Large intestine (tissue), 3 donors: ENCODE measurements around the gene MRPS16. TPM values are rescaled to one million over a fixed set of nuclear protein-coding genes. Genes with fewer than 3 reads are reported as not detected.

ENCODE experiments used
- DNase-seq, 2 donors: peaks; one replicate each; pipeline versions ENCODE4 v3.0.0 to v3.0.0-alpha.2; 2013
- H3K27ac ChIP-seq: one replicate; pipeline ENCODE4 v1.5.1; 2013; ENCODE audit warnings: low read length
- H3K27me3 ChIP-seq: 2 replicates; pipeline ENCODE4 v1.6.1; 2013; ENCODE audit warnings: low read length; ENCODE audit not compliant: control insufficient read depth, insufficient read depth
- H3K36me3 ChIP-seq: 2 replicates; pipeline ENCODE4 v1.6.1; 2013; ENCODE audit warnings: low read length; ENCODE audit not compliant: control insufficient read depth, insufficient read depth
- H3K4me1 ChIP-seq: one replicate; pipeline ENCODE4 v1.6.1; 2013; ENCODE audit warnings: low read length; ENCODE audit not compliant: control insufficient read depth, insufficient read depth
- H3K4me3 ChIP-seq: one replicate; pipeline ENCODE4 v1.5.1; 2013; ENCODE audit warnings: low read length
- H3K9me3 ChIP-seq: one replicate; pipeline ENCODE4 v1.6.1; 2013; ENCODE audit warnings: mild to moderate bottlenecking, low read depth, low read length, moderate library complexity; ENCODE audit not compliant: control insufficient read depth
- WGBS: methylation state at CpG from one replicate; pipeline ENCODE4 v1.1.5; 2013; ENCODE audit warnings: low lambda C conversion rate; ENCODE audit not compliant: insufficient coverage; 5-methylcytosine and 5-hydroxymethylcytosine counted together
- polyA plus RNA-seq: library from polyadenylated mRNA; unstranded; fragments of 120-200 nt; gene quantifications from one replicate; pipeline ENCODE4 v1.2.1, GENCODE V29; 2013

Gene MRPS16
- polyA plus RNA-seq, 1 donor: 77.1 TPM

- Histone ChIP-seq H3K4me1 (peaks cover 3% of the 10 kb centered on the region), H3K27me3 (no peaks in the 10 kb centered on the region), H3K36me3 (peaks cover 22% of the 10 kb centered on the region), H3K27ac (no peak overlapping the region), H3K4me3 (no peak overlapping the region), H3K9me3 (no peaks in the 10 kb centered on the region)
- DNase-seq: no peak
- 100% methylated on average over 1 of the region's 1 CpG for WGBS
These were observed 31.5 kb downstream of the MRPS16 start for GRCh38 chr10:73220989-73221388.

- no peak overlapping the region for H3K27ac ChIP-seq
- DNase-seq: no peak
- peaks cover 22% of the 10 kb centered on the region for H3K36me3 ChIP-seq
- no peak overlapping the region for H3K4me3 ChIP-seq
- H3K9me3 ChIP-seq: no peaks in the 10 kb centered on the region
- H3K27me3 ChIP-seq: no peaks in the 10 kb centered on the region
- H3K4me1 ChIP-seq: peaks cover 3% of the 10 kb centered on the region
These were observed 33.1 kb downstream of the MRPS16 start for GRCh38 chr10:73219384-73219783.

- Histone ChIP-seq H3K27me3 (no peaks in the 10 kb centered on the region), H3K4me3 (no peak overlapping the region), H3K27ac (no peak overlapping the region), H3K4me1 (peaks cover 3% of the 10 kb centered on the region), H3K36me3 (peaks cover 22% of the 10 kb centered on the region), H3K9me3 (no peaks in the 10 kb centered on the region)
- WGBS: 86% methylated on average over 2 of the region's 2 CpGs
- peak; percentile 4 to 5 for DNase-seq
These were observed 33.8 kb downstream of the MRPS16 start for GRCh38 chr10:73218431-73219191.

GRCh38 chr10:73217628-73218027 lies 34.8 kb downstream of the MRPS16 start:
- Histone ChIP-seq H3K27me3 (no peaks in the 10 kb centered on the region), H3K4me1 (peaks cover 3% of the 10 kb centered on the region), H3K4me3 (no peak overlapping the region), H3K27ac (no peak overlapping the region), H3K36me3 (peaks cover 22% of the 10 kb centered on the region), H3K9me3 (no peaks in the 10 kb centered on the region)
- no CpG with 5 or more reads among the region's 2 CpGs for WGBS
- DNase-seq: no peak

- Histone ChIP-seq H3K27me3 (no peaks in the 10 kb centered on the region), H3K4me1 (no peaks in the 10 kb centered on the region), H3K27ac (no peak overlapping the region), H3K4me3 (no peak overlapping the region), H3K9me3 (no peaks in the 10 kb centered on the region), H3K36me3 (peaks cover 26% of the 10 kb centered on the region)
- whole genome bisulfite sequencing: 100% methylated on average over 1 of the region's 1 CpG
- DNase-seq: no peak
These were observed 36.7 kb downstream of the MRPS16 start for GRCh38 chr10:73215749-73216148.

- H3K4me1 ChIP-seq: no peaks in the 10 kb centered on the region
- H3K36me3 ChIP-seq: peaks cover 6% of the 10 kb centered on the region
- H3K27me3 ChIP-seq: no peaks in the 10 kb centered on the region
- no peak for DNase-seq
- no peak overlapping the region for H3K4me3 ChIP-seq
- peaks cover 3% of the 10 kb centered on the region for H3K9me3 ChIP-seq
- no peak overlapping the region for H3K27ac ChIP-seq
- WGBS: 100% methylated on average over 1 of the region's 4 CpGs
These were observed 41.2 kb downstream of the MRPS16 start for GRCh38 chr10:73211106-73211811.

- Histone ChIP-seq H3K4me1 (no peaks in the 10 kb centered on the region), H3K36me3 (peaks cover 6% of the 10 kb centered on the region), H3K4me3 (no peak overlapping the region), H3K9me3 (peaks cover 3% of the 10 kb centered on the region), H3K27me3 (no peaks in the 10 kb centered on the region), H3K27ac (no peak overlapping the region)
- no CpG with 5 or more reads among the region's 3 CpGs for WGBS
- DNase-seq: no peak
These were observed 41.9 kb downstream of the MRPS16 start for GRCh38 chr10:73210395-73211105.

GRCh38 chr10:73209705-73210104 lies 42.7 kb downstream of the MRPS16 start:
- no CpG with 5 or more reads among the region's 1 CpG for WGBS
- H3K9me3 ChIP-seq: peaks cover 3% of the 10 kb centered on the region
- DNase-seq: peak; percentile 13 to 45
- peak overlapping the region; percentile 31 for H3K27ac ChIP-seq
- no peaks in the 10 kb centered on the region for H3K4me1 ChIP-seq
- peaks cover 8% of the 10 kb centered on the region for H3K36me3 ChIP-seq
- no peaks in the 10 kb centered on the region for H3K27me3 ChIP-seq
- no peak overlapping the region for H3K4me3 ChIP-seq

GRCh38 chr10:73207883-73208282 lies 44.6 kb downstream of the MRPS16 start:
- Histone ChIP-seq H3K4me1 (no peaks in the 10 kb centered on the region), H3K36me3 (peaks cover 11% of the 10 kb centered on the region), H3K27me3 (no peaks in the 10 kb centered on the region), H3K4me3 (no peak overlapping the region), H3K27ac (no peak overlapping the region), H3K9me3 (peaks cover 3% of the 10 kb centered on the region)
- DNase-seq: no peak
- WGBS: 71% methylated on average over 1 of the region's 2 CpGs

GRCh38 chr10:73206385-73206784 lies 46.1 kb downstream of the MRPS16 start:
- Histone ChIP-seq H3K4me1 (no peaks in the 10 kb centered on the region), H3K27me3 (no peaks in the 10 kb centered on the region), H3K9me3 (peaks cover 3% of the 10 kb centered on the region), H3K4me3 (no peak overlapping the region), H3K27ac (no peak overlapping the region), H3K36me3 (peaks cover 13% of the 10 kb centered on the region)
- WGBS: no CpG with 5 or more reads among the region's 5 CpGs
- DNase-seq: no peak
